ENCODE results near the gene MRPS34.
A peak's percentile ranks its signal among the peaks of the same experiment; 100 is the strongest.
"Not testable (repeated sequence)": the region's sequence is repeated elsewhere in the genome, so short reads cannot be mapped to it uniquely, and the experiment has no call there.

Gene MRPS34

DNA sequence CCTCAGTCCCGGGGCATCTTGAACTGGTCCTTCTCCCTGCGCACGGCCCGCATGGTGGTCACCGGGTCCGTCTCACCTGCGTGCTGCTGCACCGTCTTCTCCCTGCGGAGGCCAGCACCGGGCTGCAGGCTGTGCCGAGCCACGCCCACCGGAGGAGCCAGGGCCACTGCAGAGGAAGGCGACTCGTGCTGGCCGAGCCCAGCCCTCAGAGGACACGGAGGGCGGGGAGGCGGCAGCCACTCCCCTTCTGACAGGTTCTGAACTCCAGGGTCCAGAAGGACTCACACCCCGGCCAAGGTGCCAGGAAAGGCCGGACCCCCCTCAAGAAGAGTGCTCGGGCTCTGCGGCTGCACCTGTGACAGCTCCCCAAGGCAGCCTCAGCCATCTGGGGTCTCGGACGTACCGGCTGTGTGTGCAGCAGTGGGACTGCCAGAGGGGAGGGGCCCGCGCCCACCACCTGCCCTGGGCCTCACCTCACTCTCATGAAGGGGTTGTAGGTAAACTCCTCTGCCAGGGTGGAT lies 36.4 kb upstream of the MRPS34 start:
- no peaks in the 10 kb centered on the region for H3K27me3 Mint-ChIP-seq
- H3K27ac Mint-ChIP-seq: no peak overlapping the region
- ATAC-seq (no peak), DNase-seq (no peak)
- no peak overlapping the region for H3K4me3 Mint-ChIP-seq
- H3K9me3 Mint-ChIP-seq: no peaks in the 10 kb centered on the region
- peaks cover 8% of the 10 kb centered on the region for H3K4me1 Mint-ChIP-seq

DNA sequence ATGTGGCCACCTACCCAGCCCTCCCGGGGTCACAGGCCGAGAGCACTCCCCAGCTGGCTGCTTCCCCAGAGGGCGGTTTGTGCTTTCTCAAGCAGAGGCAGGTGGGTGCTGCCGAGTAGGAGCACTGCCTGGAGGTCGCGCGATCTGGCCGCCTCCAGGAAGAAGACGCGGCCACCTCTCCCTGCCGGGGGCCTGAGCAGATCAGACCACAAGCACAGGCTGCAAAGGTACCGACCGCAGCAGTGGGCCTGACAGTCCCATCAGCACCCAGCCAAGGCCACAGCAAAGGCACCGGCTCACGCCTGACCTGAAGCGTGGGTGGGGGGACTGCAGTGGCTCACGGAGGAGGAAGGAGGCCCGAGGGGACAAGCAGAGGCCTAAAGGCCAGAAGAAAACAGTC lies 35.8 kb upstream of the MRPS34 start:
- Mint-ChIP-seq H3K4me3 (no peak overlapping the region), H3K9me3 (no peaks in the 10 kb centered on the region), H3K4me1 (peaks cover 8% of the 10 kb centered on the region), H3K27me3 (no peaks in the 10 kb centered on the region), H3K27ac (no peak overlapping the region)
- no peak for ATAC-seq
- no peak for DNase-seq

DNA sequence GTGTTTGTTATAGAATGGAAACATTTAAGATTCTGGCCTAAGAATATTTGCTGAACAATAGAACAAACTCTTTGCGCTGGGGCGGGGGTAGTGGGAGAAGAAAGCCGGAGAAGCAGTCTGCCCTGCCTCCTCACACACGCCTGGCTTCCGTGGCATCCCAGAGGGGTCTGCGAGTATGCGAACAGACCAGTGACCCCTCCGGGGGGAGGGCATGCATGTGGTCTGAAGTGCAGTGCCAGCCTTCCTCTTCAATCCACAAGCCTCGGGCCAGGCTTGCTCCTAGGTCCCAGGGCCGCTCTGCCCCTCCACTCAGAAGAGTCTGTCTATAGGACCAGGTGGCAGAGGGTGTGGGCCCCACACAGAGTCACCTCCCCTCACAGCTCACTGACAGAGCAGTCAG lies 34.7 kb upstream of the MRPS34 start:
- no peak overlapping the region for H3K4me3 Mint-ChIP-seq
- DNase-seq (no peak), ATAC-seq (no peak)
- H3K27ac Mint-ChIP-seq: no peak overlapping the region
- peaks cover under 1% of the 10 kb centered on the region for H3K4me1 Mint-ChIP-seq
- no peaks in the 10 kb centered on the region for H3K9me3 Mint-ChIP-seq
- H3K27me3 Mint-ChIP-seq: no peaks in the 10 kb centered on the region

DNA sequence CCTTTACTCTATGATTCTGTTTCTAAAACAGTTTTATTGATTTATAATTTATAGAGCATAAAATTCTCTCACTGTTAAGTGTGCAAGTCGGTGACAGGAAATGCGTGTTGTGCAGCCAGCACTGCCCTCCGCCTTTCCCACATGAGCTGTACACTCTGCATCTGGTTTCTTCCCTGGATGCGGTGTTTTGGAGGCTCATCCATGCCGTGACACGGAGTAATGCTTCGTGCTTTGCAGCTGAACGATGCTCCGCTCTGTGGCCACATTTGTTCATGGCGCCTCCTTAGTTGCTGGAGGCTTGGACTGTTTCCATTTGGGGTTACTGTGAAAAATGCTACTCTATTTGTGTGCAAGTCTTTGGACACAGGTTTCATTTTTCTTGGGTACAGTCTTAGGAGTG lies 27.8 kb upstream of the MRPS34 start:
- DNase-seq (no peak), ATAC-seq (no peak)
- Mint-ChIP-seq H3K4me3 (no peak overlapping the region), H3K4me1 (no peaks in the 10 kb centered on the region), H3K27me3 (no peaks in the 10 kb centered on the region), H3K9me3 (peaks cover 13 to 23% of the 10 kb centered on the region in 2 donors), H3K27ac (peak overlapping the region in 1 of 2 donors; percentile 27)

DNA sequence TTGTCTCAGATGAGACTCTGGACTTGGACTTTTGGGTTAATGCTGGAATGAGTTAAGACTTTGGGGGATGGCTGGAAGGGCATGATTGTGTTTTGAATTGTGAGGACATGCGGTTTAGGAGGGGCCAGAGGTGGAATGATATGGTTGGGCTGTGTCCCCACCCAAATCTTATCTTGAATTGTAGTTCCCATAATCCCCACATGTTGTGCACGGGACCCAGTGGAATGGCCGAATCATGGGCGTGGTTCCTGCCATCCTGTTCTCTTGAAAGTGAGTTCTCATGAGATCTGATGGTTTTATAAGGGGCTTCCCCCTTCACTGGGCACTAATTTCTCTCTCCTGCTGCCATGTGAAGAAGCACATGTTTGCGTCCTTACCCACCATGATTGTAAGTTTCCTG lies 26.3 kb upstream of the MRPS34 start:
- not testable (repeated sequence) for DNase-seq, H3K27ac Mint-ChIP-seq, H3K4me1 Mint-ChIP-seq, H3K4me3 Mint-ChIP-seq, ATAC-seq, H3K27me3 Mint-ChIP-seq
- peaks cover 13 to 23% of the 10 kb centered on the region in 2 donors for H3K9me3 Mint-ChIP-seq

DNA sequence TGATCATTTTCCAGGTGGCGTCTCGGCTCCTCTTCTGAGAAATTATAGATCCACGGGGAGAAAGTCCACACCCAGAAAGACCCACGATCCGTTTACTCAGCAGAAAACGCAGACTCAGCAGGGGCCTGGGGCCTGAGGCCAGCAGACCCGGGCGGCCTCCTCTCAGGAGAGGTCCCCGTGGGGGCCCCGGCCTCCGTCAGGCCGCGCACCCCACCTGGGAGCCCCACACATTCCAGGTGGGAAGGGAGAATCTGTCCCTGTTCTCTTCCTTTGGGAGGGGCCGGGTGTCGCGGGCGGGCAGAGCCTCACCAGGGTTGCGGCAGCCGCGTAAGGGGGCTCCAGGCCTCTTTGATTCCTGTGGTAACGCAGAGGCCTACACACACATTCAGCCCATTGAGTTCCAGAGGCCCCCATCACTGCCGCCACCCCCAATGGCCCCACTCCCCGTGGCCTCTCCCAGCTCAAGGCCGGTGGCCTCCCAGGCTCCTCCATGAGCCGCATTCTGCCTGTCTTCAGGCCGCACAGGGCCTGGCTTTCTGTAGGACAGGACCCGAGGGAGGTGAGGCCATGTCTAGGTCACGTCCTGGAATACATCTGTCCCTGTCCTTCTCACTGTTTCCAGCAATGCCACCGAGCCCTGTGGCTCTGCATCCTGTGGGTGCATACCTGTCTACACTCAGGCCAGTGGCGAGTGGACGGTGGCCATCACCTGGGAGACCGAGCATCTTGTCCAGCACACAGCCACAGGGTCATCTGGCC lies 22.2 kb upstream of the MRPS34 start:
- Mint-ChIP-seq H3K9me3 (peaks cover 13 to 22% of the 10 kb centered on the region in 2 donors), H3K4me1 (no peaks in the 10 kb centered on the region), H3K27me3 (no peaks in the 10 kb centered on the region), H3K4me3 (no peak overlapping the region), H3K27ac (no peak overlapping the region)
- ATAC-seq (no peak), DNase-seq (no peak)

GRCh38 chr16:1794221-1794871 lies 21.4 kb upstream of the MRPS34 start:
- Mint-ChIP-seq H3K9me3 (peaks cover 5 to 14% of the 10 kb centered on the region in 2 donors), H3K4me1 (no peaks in the 10 kb centered on the region), H3K4me3 (no peak overlapping the region), H3K27me3 (no peaks in the 10 kb centered on the region), H3K27ac (no peak overlapping the region)
- peak in 1 of 2 donors; percentile 8 for DNase-seq
- ATAC-seq: no peak

- peak; percentile 14 for ATAC-seq
Observed at GRCh38 chr16:1793578-1794220, 20.8 kb upstream of the MRPS34 start, which contains the start of gene IGFALS. TSS of gene IGFALS (minus strand) at chr16:1793705. CDS start at chr16:1793652, 53 bp downstream.

DNA sequence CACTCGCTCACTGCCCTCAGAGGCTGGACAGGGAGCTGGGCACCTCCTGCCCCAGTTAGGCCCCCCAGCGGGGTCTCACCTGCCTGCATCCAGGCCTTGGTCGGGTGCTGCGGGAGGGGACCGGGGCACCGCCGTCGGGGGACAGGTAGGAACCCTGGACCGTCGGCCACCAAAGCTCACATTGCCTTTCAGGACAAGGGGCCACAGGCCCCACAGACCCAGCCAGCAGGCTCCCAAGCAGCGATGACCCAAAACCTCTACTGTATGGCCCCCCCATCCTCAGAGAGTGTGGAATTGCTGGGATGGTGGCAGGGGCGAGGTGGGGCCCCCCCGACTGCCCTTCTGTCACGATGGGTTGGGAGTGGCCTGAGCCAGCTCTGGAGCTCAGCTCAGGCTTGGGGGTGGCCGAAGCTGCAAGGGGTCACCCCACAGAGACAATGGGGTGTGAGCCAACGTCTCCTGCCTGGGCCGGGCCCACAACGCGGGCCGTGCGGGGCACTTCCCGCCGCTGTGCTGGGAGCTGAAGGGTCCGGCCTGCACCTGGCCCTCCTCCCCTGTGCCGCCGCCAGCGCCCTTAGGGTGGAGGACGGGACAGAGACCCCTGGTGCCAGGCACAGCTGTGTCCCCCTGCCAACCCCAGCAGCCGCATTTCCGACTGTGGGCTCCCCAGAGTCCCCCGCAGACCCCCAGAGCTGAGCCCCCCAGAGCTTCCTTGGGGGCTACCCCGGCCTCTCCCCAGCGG lies 20.1 kb upstream of the MRPS34 start:
- peak in 1 of 2 donors; percentile 8 for DNase-seq
- H3K4me3 Mint-ChIP-seq: no peak overlapping the region
- no peak overlapping the region for H3K27ac Mint-ChIP-seq
- ATAC-seq: peak; percentile 16
- peaks cover 0 to 8% of the 10 kb centered on the region in 2 donors for H3K9me3 Mint-ChIP-seq
- H3K4me1 Mint-ChIP-seq: peaks cover 6% of the 10 kb centered on the region
- H3K27me3 Mint-ChIP-seq: no peaks in the 10 kb centered on the region

More at GRCh38 chr16:1793578-1794220, 20.8 kb upstream of the MRPS34 start, which contains the start of gene IGFALS:
- Mint-ChIP-seq H3K4me1 (peaks cover 4% of the 10 kb centered on the region), H3K27me3 (no peaks in the 10 kb centered on the region), H3K27ac (no peak within 1 kb of the TSS), H3K9me3 (peaks cover 0 to 8% of the 10 kb centered on the region in 2 donors), H3K4me3 (no peak within 1 kb of the TSS)
- peak in 1 of 2 donors; percentile 11 for DNase-seq

DNA sequence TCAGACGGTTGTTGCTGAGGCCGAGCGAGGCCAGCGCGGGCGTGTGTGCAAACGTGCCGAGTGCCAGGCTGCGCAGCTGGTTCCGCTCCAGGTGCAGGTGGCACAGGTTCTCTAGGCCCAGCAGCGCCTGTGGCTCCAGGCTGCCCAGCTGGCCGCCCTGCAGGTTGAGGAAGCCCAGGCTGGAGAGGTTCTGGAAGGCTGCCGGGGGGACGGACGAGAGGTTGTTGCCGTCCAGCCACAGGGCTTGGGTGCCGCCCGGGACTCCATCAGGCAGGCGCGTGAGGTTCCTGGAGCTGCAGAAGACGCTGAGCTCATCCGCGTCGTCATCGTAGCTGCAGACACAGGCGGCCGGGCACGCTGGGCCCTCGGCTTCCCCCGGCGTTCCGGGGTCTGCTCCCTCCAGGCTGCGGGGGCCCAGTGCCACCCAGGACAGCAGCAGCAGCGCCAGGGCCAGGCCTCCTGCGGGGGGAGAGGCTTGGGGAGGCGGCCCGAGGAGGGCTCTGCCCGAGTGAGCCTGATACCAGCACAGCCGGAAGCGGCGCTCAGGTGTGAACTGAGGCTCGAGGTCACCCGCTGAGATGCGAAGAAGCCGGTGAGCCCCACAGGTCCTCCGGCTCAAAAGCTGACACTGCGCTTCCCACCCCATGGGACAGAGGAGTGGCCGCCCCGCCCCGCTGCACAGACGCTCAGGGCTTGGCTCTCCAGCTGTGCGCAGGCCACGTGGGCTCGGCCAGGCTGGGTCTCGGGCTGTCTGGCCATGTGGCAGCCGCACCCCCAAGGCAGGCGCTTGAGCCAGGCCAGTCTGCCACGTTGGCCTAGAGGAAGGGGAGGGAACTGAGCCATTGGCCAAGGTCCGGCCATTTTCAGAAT lies 19.2 kb upstream of the MRPS34 start:
- peaks cover 0 to 4% of the 10 kb centered on the region in 2 donors for H3K9me3 Mint-ChIP-seq
- DNase-seq (no peak), ATAC-seq (no peak)
- H3K27ac Mint-ChIP-seq: no peak overlapping the region
- H3K4me1 Mint-ChIP-seq: peaks cover 6% of the 10 kb centered on the region
- H3K27me3 Mint-ChIP-seq: no peaks in the 10 kb centered on the region
- H3K4me3 Mint-ChIP-seq: no peak overlapping the region

DNA sequence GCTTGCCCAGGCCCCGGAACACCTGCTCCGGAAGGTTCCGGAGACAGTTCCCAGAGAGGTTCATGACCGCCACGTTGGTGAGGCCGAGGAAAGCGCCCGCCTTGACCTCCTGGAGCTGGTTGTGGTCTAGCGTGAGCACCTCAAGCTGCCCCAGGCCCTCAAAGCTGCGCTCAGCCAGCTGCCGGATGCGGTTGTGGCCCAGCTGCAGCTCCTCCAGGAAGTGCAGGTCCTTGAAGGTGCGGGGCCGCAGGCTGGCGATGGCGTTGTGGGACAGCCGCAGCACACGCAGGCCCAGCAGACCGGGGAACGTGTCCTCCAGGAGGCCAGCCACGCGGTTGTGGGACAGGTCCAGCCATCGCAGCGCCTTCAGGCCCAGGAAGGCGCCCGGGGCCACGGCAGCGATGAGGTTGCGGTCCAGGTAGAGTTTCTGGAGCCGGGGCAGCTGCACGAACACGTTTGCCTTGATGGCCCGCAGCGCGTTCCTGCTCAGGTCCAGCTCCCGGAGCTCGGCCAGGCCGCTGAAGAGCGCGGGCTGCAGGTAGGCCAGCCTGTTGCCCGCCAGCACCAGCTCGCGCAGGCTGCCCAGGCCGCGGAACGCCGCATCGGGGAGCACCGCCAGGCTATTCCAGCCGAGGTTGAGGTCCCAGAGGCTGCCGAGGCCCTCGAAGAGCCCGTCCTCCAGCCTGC lies 18.5 kb upstream of the MRPS34 start:
- no peak overlapping the region for H3K4me3 Mint-ChIP-seq
- no peaks in the 10 kb centered on the region for H3K27me3 Mint-ChIP-seq
- ATAC-seq (no peak), DNase-seq (peak in 1 of 2 donors; percentile 10)
- H3K4me1 Mint-ChIP-seq: peaks cover 6% of the 10 kb centered on the region
- no peaks in the 10 kb centered on the region for H3K9me3 Mint-ChIP-seq
- H3K27ac Mint-ChIP-seq: no peak overlapping the region

GRCh38 chr16:1790611-1791255 lies 17.8 kb upstream of the MRPS34 start:
- ATAC-seq (no peak), DNase-seq (no peak)
- peaks cover 8% of the 10 kb centered on the region for H3K4me1 Mint-ChIP-seq
- H3K9me3 Mint-ChIP-seq: no peaks in the 10 kb centered on the region
- H3K4me3 Mint-ChIP-seq: no peak overlapping the region
- no peak overlapping the region for H3K27ac Mint-ChIP-seq
- no peaks in the 10 kb centered on the region for H3K27me3 Mint-ChIP-seq

- Mint-ChIP-seq H3K27me3 (no peaks in the 10 kb centered on the region), H3K27ac (no peak overlapping the region), H3K9me3 (no peaks in the 10 kb centered on the region), H3K4me1 (peaks cover 13% of the 10 kb centered on the region), H3K4me3 (no peak overlapping the region)
- ATAC-seq (no peak), DNase-seq (no peak)
Observed at GRCh38 chr16:1790261-1790610, 17.3 kb upstream of the MRPS34 start.

GRCh38 chr16:1789643-1790045 lies 16.7 kb upstream of the MRPS34 start:
- Mint-ChIP-seq H3K9me3 (no peaks in the 10 kb centered on the region), H3K4me1 (peaks cover 17% of the 10 kb centered on the region), H3K27me3 (no peaks in the 10 kb centered on the region), H3K27ac (no peak overlapping the region), H3K4me3 (no peak overlapping the region)
- ATAC-seq: no peak
- peak in 1 of 2 donors; percentile 12 for DNase-seq
